Raji (cell line): ENCODE data around the gene WFDC5.

Experiments
- POLR2A ChIP-seq: IDR thresholded peaks from 2 replicates; pipeline ENCODE4 v1.6.1; 2011; ENCODE audit warnings: low read depth, low read length, control low read depth; ENCODE audit not compliant: insufficient read depth

WFDC5 gene

DNA sequence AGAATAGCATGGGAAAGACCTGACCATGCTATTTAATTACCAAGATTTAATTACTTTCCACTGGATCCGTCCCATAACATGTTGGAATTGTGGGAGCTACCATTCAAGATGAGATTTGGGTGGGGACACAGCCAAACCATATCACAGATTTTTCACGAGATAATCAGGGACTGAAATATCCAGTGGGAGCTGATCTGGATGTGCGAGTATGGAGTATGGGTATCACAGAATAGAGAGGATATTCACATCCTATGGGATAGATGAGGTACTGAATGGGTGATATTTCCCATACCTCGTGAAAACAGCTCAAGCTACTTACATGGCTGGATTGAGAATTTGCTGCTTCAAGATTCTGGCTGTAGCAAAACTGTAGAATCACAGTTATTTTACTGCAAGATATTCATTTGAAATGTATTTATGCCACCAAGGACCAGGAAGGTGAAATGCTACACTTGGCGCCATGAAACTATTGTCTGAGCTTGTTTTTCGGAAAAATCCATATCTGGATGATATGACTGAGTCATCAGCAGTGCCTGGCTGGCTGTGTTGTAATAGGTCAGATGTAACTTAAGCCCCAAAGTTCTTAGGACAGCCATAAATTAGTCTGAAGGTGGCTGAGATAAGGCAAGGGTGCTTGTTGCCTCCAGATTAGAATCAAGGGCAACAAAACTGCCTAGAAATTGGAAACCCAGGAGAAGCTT, 43.9 kb downstream of the WFDC5 start:
- no peak for TF ChIP-seq POLR2A

DNA sequence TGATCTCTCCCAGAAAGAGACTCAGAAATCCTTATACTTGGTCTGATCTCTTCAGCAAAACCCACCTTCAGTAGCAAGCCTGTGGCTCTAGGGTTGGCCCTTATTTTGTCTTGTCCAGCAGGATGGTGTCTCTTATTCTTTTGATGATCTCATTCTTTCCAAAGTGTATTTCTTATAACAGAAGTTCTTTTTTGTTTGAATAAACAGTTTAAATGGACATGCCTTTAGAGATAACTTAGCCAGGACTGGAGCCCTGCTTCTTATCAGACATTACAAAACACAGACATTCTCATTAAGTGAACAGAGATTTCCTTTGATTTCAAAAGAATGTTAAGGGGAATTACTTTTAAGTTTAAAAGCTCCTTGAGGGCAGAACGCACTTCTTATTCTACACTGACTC, 45.7 kb downstream of the WFDC5 start:
- no peak for TF ChIP-seq POLR2A

DNA sequence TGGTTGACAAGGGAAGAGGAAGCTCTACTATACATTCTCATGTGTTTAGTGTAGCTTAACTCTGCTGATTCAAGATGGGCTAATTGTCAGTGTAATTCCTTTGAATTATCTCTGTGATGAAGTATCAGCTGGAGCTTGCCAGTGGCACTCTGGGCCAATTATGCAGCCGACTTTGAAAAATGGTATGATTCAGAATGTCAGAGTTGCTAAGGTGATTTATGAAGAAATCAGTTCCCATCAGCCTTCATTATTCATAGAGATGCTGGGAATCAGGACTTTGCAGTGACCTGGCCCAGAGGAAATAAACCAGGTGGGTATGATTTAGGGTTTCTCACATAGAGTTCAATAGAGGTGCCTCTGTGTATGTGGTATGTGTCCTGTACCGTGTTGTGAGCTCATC, 47.4 kb downstream of the WFDC5 start:
- TF ChIP-seq POLR2A: no peak

DNA sequence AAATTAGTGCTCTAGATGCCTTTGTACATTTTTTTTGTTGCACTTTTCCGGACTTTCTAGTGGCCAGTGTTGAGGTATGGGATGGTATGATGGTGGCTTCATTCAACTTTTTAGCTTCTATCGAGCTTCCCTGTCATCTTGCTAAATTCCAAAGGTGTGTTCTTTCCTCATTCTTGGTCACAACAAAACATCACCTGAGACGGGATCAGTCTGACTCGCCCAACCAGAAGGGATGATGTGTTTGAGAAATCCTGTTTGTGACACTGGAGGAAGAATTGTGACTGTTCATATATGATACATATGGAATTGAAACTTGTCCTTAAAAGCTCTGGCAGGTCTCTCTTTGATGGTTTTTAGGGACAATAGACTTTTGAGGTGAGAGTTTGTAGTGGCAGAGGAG, 47.9 kb downstream of the WFDC5 start:
- TF ChIP-seq POLR2A: no peak

DNA sequence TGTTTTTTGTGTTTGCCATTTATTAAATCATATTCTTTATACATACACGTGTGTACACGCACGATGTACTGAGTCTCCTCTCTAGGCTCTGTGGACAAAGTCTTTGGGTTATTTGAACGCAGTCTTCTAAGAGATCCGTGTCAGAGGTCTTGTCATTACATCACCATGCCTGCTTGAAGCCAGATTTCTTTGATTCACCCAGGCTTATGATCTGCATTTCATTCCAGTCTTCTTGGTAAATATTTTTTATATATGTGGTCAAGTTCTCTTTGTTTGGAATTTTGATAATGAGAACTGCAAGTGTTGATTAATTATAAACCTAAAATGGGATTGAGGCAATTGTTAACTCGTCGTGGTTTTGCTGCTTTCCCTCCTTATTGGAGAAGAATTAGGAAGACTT, 48.6 kb downstream of the WFDC5 start:
- TF ChIP-seq POLR2A: no peak

DNA sequence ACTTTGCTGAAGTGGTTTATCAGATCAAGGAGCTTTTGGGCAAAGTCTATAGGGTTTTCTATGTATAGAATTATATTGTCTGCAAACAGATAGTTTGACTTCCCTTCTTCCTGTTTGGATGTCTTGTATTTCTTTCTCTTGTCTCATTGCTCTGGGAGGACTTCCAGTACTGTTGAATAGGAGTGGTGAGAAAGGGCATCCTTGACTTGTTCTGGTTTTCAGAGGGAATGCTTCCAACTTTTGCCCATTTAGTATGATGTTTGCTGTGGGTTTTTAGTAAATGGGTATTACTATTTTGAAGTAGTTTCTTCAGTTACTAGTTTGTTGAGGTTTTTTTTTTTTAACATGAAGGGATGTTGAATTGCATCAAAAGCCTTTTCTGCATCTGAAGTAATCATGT, 50.2 kb downstream of the WFDC5 start:
- TF ChIP-seq POLR2A: no peak

DNA sequence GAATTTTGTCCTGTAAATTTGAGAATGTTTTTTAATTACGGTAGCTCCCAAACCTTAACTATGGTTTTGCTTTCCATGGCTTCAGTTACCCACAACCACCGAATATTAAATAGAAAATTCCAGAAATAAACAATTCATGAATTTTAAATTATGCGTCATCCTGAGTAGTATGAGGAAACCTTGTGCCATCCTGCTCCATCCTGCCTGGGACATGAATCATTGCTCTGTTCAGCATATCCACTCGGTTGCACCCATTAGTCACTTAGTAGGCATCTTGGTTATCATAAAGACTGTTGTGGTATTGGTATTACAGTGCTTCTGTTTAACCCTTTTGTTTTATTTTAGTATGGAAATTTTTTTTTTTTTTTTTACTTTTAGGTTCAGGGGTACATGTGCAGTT, 53.7 kb downstream of the WFDC5 start:
- no peak for TF ChIP-seq POLR2A

DNA sequence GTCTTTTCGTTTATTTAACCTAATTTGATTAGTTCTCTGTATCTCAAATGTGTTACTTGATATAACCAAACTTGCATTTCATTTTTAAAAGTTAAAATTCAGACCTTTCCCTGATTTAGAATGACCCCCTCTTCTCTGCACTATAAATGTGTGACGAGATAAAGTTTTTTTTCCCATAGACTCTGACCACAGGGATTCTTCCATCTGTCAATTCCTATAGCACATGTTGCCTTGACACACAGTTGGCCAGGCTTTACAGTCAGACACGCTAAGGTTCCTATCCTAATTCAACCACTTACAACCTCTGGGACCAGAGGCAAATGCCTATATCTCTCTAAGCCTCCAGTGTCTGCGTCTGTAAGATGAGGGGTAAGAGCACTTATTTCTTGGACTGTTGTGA, 54.7 kb downstream of the WFDC5 start:
- no peak for TF ChIP-seq POLR2A
